ENCODE measurements around the gene ACTG2. TPM values are rescaled to one million over a fixed set of nuclear protein-coding genes. Genes with fewer than 3 reads are reported as not detected.
"Not testable (repeated sequence)": the region's sequence is repeated elsewhere in the genome, so short reads cannot be mapped to it uniquely, and the experiment has no call there.

The ACTG2 gene
- total RNA-seq, 1 donor: 59.6 TPM

DNA sequence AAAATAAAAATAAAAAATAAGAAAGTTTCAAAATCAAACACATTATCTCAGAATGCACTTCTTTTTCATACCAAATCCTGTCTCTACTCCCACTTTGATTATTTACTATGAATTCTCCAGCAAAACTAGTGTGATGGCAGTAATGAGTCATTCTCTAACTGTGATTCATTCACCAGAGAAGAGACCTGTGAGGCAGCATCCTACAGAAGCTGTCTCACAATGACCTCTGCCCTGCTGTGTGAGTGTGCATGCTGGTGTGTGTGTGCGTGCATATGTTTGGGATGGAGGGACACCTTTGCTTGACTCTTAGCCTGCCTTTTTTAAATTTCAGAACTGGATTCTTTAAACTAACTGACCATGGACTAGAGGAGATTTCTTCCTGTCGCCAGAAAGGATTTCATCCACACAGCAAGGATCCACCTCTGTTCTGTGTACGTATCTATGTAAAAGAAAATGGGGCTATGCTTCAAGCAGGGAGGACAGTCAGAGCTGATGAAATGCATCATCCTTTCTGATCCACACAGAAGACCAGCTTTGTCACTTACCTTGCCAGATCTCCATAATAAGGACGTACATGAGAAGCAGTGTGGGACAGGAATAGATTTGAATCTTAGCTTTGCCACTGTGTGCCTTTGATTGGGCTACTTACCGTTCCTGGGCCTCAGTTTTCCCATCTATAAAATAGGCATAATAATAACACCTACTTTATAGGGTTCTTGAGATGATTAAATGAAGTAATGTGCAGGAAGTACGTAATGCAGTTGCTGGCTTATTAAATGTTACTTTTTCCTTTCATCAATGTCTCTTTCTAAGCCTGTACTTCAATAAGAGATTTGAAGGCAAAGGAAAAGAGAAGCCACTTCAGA lies 32.9 kb upstream of the ACTG2 start:
- TF ChIP-seq, protein P1, sequence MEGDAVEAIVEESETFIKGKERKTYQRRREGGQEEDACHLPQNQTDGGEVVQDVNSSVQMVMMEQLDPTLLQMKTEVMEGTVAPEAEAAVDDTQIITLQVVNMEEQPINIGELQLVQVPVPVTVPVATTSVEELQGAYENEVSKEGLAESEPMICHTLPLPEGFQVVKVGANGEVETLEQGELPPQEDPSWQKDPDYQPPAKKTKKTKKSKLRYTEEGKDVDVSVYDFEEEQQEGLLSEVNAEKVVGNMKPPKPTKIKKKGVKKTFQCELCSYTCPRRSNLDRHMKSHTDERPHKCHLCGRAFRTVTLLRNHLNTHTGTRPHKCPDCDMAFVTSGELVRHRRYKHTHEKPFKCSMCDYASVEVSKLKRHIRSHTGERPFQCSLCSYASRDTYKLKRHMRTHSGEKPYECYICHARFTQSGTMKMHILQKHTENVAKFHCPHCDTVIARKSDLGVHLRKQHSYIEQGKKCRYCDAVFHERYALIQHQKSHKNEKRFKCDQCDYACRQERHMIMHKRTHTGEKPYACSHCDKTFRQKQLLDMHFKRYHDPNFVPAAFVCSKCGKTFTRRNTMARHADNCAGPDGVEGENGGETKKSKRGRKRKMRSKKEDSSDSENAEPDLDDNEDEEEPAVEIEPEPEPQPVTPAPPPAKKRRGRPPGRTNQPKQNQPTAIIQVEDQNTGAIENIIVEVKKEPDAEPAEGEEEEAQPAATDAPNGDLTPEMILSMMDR (IDR thresholded peaks at IDR 0.05; ENCODE audit: insufficient read depth, low read depth, low read length): no peak
- no peak overlapping the region for H3K4me3 ChIP-seq (ENCODE audit: low read depth, low read length)
- peak; percentile 55 for DNase-seq (ENCODE audit: low read depth)

DNA sequence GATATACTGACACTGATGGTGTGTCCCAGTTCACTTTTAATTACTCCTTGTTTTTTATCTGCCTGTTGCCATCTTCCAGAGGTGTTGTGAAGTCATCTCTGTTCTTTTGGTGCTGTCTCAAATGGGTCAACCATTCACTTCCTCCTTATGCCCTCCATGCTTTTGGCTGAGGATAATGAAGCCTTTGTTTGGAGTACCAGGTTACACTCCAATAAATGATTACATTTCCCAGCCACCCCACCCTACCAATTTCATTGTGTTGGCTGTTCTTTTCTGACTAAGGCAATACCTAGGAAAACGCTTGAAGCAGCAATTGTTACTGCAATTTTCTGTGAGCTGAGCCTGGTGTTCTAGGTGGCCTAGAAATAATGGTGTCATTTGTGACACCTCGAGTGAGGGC lies 29.8 kb upstream of the ACTG2 start:
- DNase-seq (ENCODE audit: low read depth): no peak
- H3K4me3 ChIP-seq (ENCODE audit: low read depth, low read length): no peak overlapping the region
- TF ChIP-seq, protein P1 (IDR thresholded peaks at IDR 0.05; ENCODE audit: insufficient read depth, low read depth, low read length): no peak

DNA sequence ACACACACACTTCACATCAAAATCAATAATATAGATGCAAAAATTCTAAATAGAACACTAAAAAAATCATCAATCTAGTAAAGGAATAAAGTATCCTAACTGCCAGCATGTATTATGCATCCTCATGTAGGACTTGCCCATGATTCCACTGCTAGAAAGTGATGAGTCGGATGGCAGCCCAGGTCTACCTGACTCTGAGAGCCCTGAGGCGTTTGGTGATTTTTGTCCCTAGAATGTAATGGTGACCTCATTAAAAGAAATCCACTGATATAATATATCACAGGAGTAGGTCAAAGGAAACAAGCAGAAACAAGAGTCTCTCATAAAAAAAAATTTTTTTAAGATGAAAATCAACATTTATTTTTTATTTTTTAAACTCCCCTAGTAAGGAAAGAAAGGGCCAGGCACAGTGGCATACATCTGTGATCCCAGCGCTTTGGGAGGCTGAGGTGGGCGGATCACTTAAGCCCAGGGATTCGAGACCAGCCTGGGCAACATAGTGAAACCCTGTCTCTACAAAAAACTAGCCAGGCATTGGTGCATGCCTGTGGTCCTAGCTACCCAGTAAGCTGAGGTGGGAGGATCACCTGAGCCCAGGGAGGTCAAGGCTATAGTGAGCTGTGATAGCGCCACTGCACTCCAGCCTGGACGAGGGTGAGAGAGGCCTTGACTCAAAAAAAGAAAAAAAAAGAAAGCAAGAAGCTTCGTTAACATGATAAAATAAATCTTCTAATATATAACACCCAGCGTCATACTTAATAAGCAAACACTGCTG lies 24.4 kb upstream of the ACTG2 start:
- TF ChIP-seq, protein P1 (IDR thresholded peaks at IDR 0.05; ENCODE audit: insufficient read depth, low read depth, low read length): no peak
- H3K4me3 ChIP-seq (ENCODE audit: low read depth, low read length): no peak overlapping the region
- no peak for DNase-seq (ENCODE audit: low read depth)

DNA sequence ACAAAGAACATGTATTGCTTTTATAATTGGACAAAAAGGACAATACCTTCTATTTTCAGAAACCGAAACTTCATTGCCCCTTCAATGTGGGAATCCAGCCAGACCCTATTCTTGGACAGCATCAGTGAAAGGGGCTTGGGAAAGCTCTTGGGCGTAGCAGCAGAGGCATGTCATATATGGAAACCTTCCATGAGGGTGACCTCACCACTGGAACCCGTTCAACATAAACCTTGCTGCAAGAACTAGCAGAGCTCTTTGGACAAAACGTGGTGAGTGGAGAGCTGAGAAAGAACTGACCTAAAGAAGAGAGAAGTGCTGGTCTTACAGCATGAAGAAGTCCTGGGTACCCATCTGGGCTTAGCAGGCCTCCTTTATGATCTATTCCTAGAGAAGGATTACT lies 22.7 kb upstream of the ACTG2 start:
- peak; percentile 82 for DNase-seq (ENCODE audit: low read depth)
- TF ChIP-seq, protein P1 (IDR thresholded peaks at IDR 0.05; ENCODE audit: insufficient read depth, low read depth, low read length): no peak
- H3K4me3 ChIP-seq (ENCODE audit: low read depth, low read length): no peak overlapping the region

DNA sequence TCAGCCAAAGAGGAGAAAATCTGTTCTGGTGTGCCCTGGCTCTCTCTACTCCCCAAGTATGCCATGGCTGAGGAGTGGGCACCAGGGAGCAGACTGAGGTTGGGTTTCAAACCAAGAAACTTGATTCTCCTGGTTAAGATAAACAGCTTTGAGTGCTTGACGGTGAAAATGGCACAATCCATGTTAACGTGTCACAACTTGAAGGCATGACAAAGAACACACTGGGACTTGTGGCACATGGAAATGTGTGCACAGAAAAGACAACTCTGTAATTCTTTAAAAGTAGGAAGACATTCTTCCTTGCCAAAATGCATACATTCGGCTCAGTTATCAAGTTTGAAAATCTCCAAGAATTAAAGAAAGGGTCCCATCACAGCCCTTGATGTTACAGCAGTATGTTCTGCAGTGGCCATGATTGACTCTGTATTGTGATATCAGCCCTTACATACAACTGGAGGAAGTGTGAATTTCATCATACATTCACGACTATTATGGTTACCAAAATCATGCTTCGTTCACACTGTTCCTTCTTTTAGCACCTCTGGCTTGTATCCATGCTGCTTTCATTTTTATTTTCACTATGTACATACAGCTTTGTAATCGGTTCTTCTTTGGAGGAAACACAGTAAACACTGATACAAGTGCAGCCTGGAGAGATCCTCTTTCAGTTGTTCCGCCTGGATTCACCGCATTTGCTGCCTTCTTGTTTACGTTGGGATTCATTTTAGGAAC lies 15.6 kb upstream of the ACTG2 start:
- peak; percentile 12 for DNase-seq (ENCODE audit: low read depth)
- TF ChIP-seq, protein P1 (IDR thresholded peaks at IDR 0.05; ENCODE audit: insufficient read depth, low read depth, low read length): no peak
- no peak overlapping the region for H3K4me3 ChIP-seq (ENCODE audit: low read depth, low read length)

DNA sequence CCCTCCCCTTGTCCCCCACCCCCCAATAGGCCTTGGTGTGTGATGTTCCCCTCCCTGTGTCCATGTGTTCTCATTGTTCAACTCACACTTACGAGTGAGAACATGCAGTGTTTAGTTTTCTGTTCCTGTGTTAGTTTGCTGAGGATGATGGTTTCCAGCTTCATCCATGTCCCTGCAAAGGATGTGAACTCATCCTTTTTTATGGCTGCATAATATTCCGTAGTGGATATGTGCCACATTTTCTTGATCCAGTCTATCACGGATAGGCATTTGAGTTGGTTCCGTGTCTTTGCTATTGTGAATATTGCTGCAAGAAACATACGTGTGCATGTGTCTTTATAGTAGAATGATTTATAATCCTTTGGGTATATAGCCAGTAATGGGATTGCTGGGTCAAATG lies 14.8 kb upstream of the ACTG2 start:
- DNase-seq (ENCODE audit: low read depth); H3K4me3 ChIP-seq (ENCODE audit: low read depth, low read length): not testable (repeated sequence)

DNA sequence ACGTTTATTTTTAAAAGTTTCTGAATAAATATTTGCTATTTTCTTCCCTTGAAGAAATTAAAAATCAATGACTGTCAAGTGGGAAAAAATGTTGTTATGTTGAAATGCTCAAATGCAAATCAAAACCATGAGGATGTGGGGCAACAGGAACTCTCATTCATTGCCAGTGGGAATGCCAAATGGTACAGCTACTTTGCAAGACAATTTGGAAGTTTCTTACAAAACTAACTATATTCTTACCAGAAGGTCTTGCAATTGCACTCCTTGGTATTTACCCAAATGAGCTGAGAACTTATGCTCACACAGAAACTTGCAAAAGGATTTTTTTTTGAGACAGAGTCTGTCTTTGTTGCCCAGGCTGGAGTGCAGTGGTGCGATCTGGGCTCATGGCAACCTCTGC lies 7.4 kb upstream of the ACTG2 start:
- no peak overlapping the region for H3K4me3 ChIP-seq (ENCODE audit: low read depth, low read length)
- DNase-seq (ENCODE audit: low read depth): no peak
- TF ChIP-seq, protein P1 (IDR thresholded peaks at IDR 0.05; ENCODE audit: insufficient read depth, low read depth, low read length): no peak

All from fibroblast of villous mesenchyme (primary cell).